OCI-LY7 (cell line): Measurements from ENCODE around the gene GALP.

ENCODE experiments used
- EZH2phosphoT487 ChIP-seq: fragments of 200-600 bp; sonication (generic); IDR thresholded peaks from 2 replicates; pipeline ENCODE4 v1.6.1; 2018; ENCODE audit warnings: low read depth, borderline replicate concordance, mild to moderate bottlenecking, mixed run types, antibody characterized with exemption, low read length, moderate library complexity, mixed read lengths
- TF ChIP-seq, protein P1 (sequence below): fragments of 200-600 bp; sonication (generic); conservative IDR thresholded peaks from 2 replicates; pipeline ENCODE4 v1.5.1; 2014; ENCODE audit warnings: mild to moderate bottlenecking, antibody characterized with exemption, low read length, moderate library complexity, mixed read lengths

DNA sequence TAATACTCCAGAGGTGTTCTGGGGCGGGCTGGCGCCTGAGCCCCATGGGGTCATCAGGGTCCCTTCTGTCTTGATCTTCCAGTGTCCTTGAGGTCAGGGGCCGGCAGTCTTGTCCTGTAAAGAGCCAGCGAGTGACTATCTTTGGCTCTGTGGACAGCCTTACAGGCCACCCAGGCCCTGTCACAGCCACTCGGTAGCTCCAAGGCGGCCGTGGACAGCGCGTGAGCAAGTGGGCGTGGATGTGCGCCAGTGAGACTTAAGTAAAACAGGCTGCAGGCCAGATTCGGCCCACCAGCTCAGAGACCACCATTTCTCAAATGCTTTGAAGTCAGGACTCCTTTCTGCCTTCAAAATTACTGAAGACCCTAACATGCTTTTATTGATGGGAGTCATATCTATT, 31.0 kb upstream of the GALP start:
- TF ChIP-seq, protein P1, sequence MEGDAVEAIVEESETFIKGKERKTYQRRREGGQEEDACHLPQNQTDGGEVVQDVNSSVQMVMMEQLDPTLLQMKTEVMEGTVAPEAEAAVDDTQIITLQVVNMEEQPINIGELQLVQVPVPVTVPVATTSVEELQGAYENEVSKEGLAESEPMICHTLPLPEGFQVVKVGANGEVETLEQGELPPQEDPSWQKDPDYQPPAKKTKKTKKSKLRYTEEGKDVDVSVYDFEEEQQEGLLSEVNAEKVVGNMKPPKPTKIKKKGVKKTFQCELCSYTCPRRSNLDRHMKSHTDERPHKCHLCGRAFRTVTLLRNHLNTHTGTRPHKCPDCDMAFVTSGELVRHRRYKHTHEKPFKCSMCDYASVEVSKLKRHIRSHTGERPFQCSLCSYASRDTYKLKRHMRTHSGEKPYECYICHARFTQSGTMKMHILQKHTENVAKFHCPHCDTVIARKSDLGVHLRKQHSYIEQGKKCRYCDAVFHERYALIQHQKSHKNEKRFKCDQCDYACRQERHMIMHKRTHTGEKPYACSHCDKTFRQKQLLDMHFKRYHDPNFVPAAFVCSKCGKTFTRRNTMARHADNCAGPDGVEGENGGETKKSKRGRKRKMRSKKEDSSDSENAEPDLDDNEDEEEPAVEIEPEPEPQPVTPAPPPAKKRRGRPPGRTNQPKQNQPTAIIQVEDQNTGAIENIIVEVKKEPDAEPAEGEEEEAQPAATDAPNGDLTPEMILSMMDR, result no peak
- TF ChIP-seq EZH2phosphoT487, result no peak
